ENCODE measurements around the gene SMIM38.

SMIM38 gene

GRCh38 chr11:69150175-69150574, 5.6 kb upstream of the SMIM38 start:
- no peak overlapping the region for H3K4me3 ChIP-seq (ENCODE audit: low read length)
- TF ChIP-seq, protein P1, sequence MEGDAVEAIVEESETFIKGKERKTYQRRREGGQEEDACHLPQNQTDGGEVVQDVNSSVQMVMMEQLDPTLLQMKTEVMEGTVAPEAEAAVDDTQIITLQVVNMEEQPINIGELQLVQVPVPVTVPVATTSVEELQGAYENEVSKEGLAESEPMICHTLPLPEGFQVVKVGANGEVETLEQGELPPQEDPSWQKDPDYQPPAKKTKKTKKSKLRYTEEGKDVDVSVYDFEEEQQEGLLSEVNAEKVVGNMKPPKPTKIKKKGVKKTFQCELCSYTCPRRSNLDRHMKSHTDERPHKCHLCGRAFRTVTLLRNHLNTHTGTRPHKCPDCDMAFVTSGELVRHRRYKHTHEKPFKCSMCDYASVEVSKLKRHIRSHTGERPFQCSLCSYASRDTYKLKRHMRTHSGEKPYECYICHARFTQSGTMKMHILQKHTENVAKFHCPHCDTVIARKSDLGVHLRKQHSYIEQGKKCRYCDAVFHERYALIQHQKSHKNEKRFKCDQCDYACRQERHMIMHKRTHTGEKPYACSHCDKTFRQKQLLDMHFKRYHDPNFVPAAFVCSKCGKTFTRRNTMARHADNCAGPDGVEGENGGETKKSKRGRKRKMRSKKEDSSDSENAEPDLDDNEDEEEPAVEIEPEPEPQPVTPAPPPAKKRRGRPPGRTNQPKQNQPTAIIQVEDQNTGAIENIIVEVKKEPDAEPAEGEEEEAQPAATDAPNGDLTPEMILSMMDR (conservative IDR thresholded peaks at IDR 0.05; ENCODE audit: low read depth, low read length) = no peak
- no peak for DNase-seq (ENCODE audit: low read depth)

DNA sequence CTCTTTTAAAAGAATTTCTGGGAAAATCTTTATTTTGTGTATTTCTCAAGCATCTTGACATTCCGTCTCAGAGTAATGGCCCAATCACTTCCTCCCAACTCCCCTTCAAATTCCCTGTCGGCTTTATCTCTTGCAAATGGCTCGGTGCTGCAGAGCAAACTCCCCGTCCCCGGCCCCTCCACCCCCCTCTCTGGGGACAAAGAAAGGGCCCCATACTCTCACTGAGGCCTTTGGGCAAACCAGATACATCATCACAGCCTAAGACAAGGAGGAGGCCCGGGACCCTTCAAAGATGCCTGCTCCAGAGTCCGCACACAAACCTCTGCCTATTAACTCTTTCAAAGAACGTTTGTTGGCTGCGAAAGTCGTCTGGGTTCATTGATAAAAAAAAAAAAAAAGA, 3.9 kb upstream of the SMIM38 start:
- TF ChIP-seq, protein P1 (conservative IDR thresholded peaks at IDR 0.05; ENCODE audit: low read depth, low read length) = no peak
- DNase-seq (ENCODE audit: low read depth) = no peak
- no peak overlapping the region for H3K4me3 ChIP-seq (ENCODE audit: low read length)

DNA sequence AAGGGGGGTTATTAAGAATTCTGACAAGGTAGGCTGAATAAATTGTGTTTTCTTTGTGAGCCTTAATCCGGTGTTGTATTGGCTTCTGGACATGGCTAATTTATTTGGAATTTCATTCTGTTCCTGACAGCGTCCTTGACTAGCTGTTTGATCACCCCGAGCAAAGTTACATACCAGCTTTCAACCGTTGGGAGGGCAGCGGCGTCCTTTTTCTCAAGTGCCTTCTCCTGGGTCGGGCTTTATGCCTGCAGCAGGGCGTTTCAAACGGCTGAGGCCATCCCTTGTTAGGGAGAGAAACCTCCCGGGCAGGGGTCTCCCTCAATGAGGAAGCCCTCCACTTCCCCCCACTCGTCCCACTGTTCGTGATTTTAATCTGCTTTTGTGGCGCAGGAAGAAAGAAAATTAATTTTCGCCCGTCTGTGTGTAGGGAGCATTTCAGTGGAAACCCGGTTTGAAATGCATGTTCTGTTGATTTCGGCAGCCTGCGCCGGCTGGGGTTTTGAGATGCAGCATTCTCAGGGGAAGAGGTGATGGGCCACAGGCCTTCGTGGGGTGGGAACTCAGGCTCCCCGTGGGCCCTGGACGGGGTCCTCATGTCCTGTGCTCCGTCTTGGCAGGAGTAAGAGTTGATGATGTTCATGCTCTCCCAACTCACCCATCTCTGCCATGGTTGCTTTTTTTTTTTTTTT, 2.9 kb upstream of the SMIM38 start:
- no peak for DNase-seq (ENCODE audit: low read depth)
- TF ChIP-seq, protein P1 (conservative IDR thresholded peaks at IDR 0.05; ENCODE audit: low read depth, low read length) = no peak
- H3K4me3 ChIP-seq (ENCODE audit: low read length) = no peak overlapping the region

- TF ChIP-seq, protein P1 (conservative IDR thresholded peaks at IDR 0.05; ENCODE audit: low read depth, low read length) = no peak
- no peak for DNase-seq (ENCODE audit: low read depth)
Measured at GRCh38 chr11:69153661-69154060, 2.1 kb upstream of the SMIM38 start.

DNA sequence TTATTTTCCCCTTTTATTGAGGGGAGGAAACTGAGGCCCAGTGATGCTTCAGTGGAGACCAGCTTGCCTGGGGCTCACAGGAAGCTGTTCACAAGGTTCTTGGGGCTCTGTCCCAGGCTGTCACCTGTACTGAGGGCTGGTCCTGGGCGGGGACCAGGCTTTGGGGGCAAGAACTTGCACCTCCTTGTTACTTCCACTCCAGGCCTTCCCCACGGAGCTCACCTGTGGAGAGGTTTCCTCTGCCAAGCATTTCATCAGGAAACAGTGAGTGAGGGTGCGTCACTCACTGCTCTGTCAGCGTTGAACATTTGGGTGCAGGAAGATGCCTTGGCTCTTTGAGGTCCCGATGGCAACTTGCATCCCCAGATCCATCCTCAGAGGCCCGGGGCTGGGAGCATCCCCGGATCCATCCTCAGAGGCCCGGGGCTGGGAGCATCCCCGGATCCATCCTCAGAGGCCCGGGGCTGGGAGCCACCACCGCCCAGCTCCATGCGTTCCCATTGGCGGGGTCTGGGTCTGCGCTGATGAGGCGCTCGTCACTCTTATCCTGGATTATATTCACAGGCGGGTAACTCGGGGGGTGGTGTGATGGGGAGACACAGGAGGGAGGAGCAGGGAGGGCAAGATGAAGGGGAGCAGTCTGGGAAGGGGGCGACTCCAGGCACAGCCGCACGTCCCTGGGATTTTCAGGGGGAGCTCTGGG, 1.4 kb upstream of the SMIM38 start:
- no peak for DNase-seq (ENCODE audit: low read depth)
- TF ChIP-seq, protein P1 (conservative IDR thresholded peaks at IDR 0.05; ENCODE audit: low read depth, low read length) = no peak
- H3K4me3 ChIP-seq (ENCODE audit: low read length) = no peak overlapping the region

More at GRCh38 chr11:69153661-69154060, 2.1 kb upstream of the SMIM38 start:
- H3K4me3 ChIP-seq (ENCODE audit: low read length) = no peak overlapping the region

GRCh38 chr11:69154938-69155301, 815 bp upstream of the SMIM38 start:
- no peak for DNase-seq (ENCODE audit: low read depth)
- TF ChIP-seq, protein P1 (conservative IDR thresholded peaks at IDR 0.05; ENCODE audit: low read depth, low read length) = no peak
- H3K4me3 ChIP-seq (ENCODE audit: low read length) = no peak overlapping the region

DNA sequence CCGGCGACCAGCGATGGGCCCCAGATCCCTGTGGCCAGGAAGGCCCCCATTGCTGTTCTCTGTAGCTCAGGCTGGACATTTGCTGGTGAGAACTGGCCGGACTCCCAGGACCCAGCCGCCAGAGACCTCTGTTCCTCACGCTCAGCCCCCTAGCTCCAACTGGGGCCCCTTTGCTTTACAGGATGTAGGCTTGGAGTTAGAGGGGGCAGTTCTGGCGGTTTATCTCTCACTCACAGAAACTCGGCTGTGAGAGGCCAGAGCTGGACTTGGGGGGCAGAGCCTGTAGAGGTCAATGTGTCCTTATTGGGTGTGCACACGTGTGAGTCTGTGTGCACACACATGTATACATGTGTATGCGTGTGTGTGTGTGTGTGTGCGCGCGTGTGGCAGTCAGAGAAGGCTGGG, 502 bp downstream of the SMIM38 start:
- DNase-seq (ENCODE audit: low read depth) = no peak
- no peak overlapping the region for H3K4me3 ChIP-seq (ENCODE audit: low read length)
- TF ChIP-seq, protein P1 (conservative IDR thresholded peaks at IDR 0.05; ENCODE audit: low read depth, low read length) = no peak
